Measurements from ENCODE around the gene MECP2.
"Not testable (repeated sequence)": the region's sequence is repeated elsewhere in the genome, so short reads cannot be mapped to it uniquely, and the experiment has no call there.

The MECP2 gene

GRCh38 chrX:154010330-154011087 is 87.0 kb downstream of the MECP2 start:
- Histone ChIP-seq H2AFZ (ENCODE audit: low read length, unreplicated experiment) (no peak overlapping the region), H3K27ac (ENCODE audit: low read depth, low read length) (peak overlapping the region; percentile 79), H3K36me3 (ENCODE audit: insufficient read depth, low read length) (no peaks in the 10 kb centered on the region), H3K79me2 (ENCODE audit: control insufficient read depth, insufficient read depth, low read length, unreplicated experiment) (no peaks in the 10 kb centered on the region), H3K4me3 (ENCODE audit: low read depth, low read length) (no peak overlapping the region), H3K27me3 (ENCODE audit: insufficient read depth, low read length) (no peaks in the 10 kb centered on the region), H3K4me1 (ENCODE audit: control insufficient read depth, insufficient read depth, low read length, unreplicated experiment) (peaks cover 6% of the 10 kb centered on the region)

- H3K79me2 ChIP-seq (ENCODE audit: control insufficient read depth, insufficient read depth, low read length, unreplicated experiment) = no peaks in the 10 kb centered on the region
- no peaks in the 10 kb centered on the region for H3K36me3 ChIP-seq (ENCODE audit: insufficient read depth, low read length)
- H3K4me1 ChIP-seq (ENCODE audit: control insufficient read depth, insufficient read depth, low read length, unreplicated experiment) = peaks cover 6% of the 10 kb centered on the region
- no peaks in the 10 kb centered on the region for H3K27me3 ChIP-seq (ENCODE audit: insufficient read depth, low read length)
- no peak overlapping the region for H3K4me3 ChIP-seq (ENCODE audit: low read depth, low read length)
- H3K27ac ChIP-seq (ENCODE audit: low read depth, low read length) = no peak overlapping the region
- H2AFZ ChIP-seq (ENCODE audit: low read length, unreplicated experiment) = no peak overlapping the region
Observed at GRCh38 chrX:154008521-154008920, 89.0 kb downstream of the MECP2 start.

- Histone ChIP-seq H3K36me3 (ENCODE audit: insufficient read depth, low read length) (no peaks in the 10 kb centered on the region), H3K27me3 (ENCODE audit: insufficient read depth, low read length) (no peaks in the 10 kb centered on the region), H3K4me1 (ENCODE audit: control insufficient read depth, insufficient read depth, low read length, unreplicated experiment) (peaks cover 9% of the 10 kb centered on the region), H2AFZ (ENCODE audit: low read length, unreplicated experiment) (no peak overlapping the region), H3K79me2 (ENCODE audit: control insufficient read depth, insufficient read depth, low read length, unreplicated experiment) (no peaks in the 10 kb centered on the region), H3K27ac (ENCODE audit: low read depth, low read length) (no peak overlapping the region), H3K4me3 (ENCODE audit: low read depth, low read length) (no peak overlapping the region)
Observed at GRCh38 chrX:154006947-154007346, 90.6 kb downstream of the MECP2 start.

- Histone ChIP-seq H3K4me1 (ENCODE audit: control insufficient read depth, insufficient read depth, low read length, unreplicated experiment) (peaks cover 3% of the 10 kb centered on the region), H2AFZ (ENCODE audit: low read length, unreplicated experiment) (no peak overlapping the region), H3K27me3 (ENCODE audit: insufficient read depth, low read length) (no peaks in the 10 kb centered on the region), H3K79me2 (ENCODE audit: control insufficient read depth, insufficient read depth, low read length, unreplicated experiment) (no peaks in the 10 kb centered on the region), H3K4me3 (ENCODE audit: low read depth, low read length) (no peak overlapping the region), H3K27ac (ENCODE audit: low read depth, low read length) (no peak overlapping the region), H3K36me3 (ENCODE audit: insufficient read depth, low read length) (no peaks in the 10 kb centered on the region)
Observed at GRCh38 chrX:154004315-154004714, 93.2 kb downstream of the MECP2 start.

GRCh38 chrX:154002215-154002719 is 95.2 kb downstream of the MECP2 start:
- Histone ChIP-seq H3K27ac (ENCODE audit: low read depth, low read length) (peak overlapping the region; percentile 71), H3K4me3 (ENCODE audit: low read depth, low read length) (no peak overlapping the region), H3K36me3 (ENCODE audit: insufficient read depth, low read length) (no peaks in the 10 kb centered on the region), H3K79me2 (ENCODE audit: control insufficient read depth, insufficient read depth, low read length, unreplicated experiment) (no peaks in the 10 kb centered on the region), H3K4me1 (ENCODE audit: control insufficient read depth, insufficient read depth, low read length, unreplicated experiment) (peaks cover 3% of the 10 kb centered on the region), H3K27me3 (ENCODE audit: insufficient read depth, low read length) (no peaks in the 10 kb centered on the region), H2AFZ (ENCODE audit: low read length, unreplicated experiment) (peak overlapping the region; percentile 23)

GRCh38 chrX:154000051-154000450 is 97.5 kb downstream of the MECP2 start:
- Histone ChIP-seq H3K27ac (ENCODE audit: low read depth, low read length) (no peak overlapping the region), H3K4me3 (ENCODE audit: low read depth, low read length) (no peak overlapping the region), H2AFZ (ENCODE audit: low read length, unreplicated experiment) (no peak overlapping the region), H3K79me2 (ENCODE audit: control insufficient read depth, insufficient read depth, low read length, unreplicated experiment) (no peaks in the 10 kb centered on the region), H3K36me3 (ENCODE audit: insufficient read depth, low read length) (no peaks in the 10 kb centered on the region), H3K27me3 (ENCODE audit: insufficient read depth, low read length) (no peaks in the 10 kb centered on the region), H3K4me1 (ENCODE audit: control insufficient read depth, insufficient read depth, low read length, unreplicated experiment) (peaks cover 3% of the 10 kb centered on the region)

- H3K36me3 ChIP-seq (ENCODE audit: insufficient read depth, low read length) = no peaks in the 10 kb centered on the region
- H3K27ac ChIP-seq (ENCODE audit: low read depth, low read length) = no peak overlapping the region
- no peaks in the 10 kb centered on the region for H3K79me2 ChIP-seq (ENCODE audit: control insufficient read depth, insufficient read depth, low read length, unreplicated experiment)
- no peak overlapping the region for H3K4me3 ChIP-seq (ENCODE audit: low read depth, low read length)
- no peaks in the 10 kb centered on the region for H3K27me3 ChIP-seq (ENCODE audit: insufficient read depth, low read length)
- H2AFZ ChIP-seq (ENCODE audit: low read length, unreplicated experiment) = no peak overlapping the region
- peaks cover 3% of the 10 kb centered on the region for H3K4me1 ChIP-seq (ENCODE audit: control insufficient read depth, insufficient read depth, low read length, unreplicated experiment)
Observed at GRCh38 chrX:153999359-154000037, 98.0 kb downstream of the MECP2 start.

- H3K79me2 ChIP-seq (ENCODE audit: control insufficient read depth, insufficient read depth, low read length, unreplicated experiment) = no peaks in the 10 kb centered on the region
- H2AFZ ChIP-seq (ENCODE audit: low read length, unreplicated experiment) = no peak overlapping the region
- H3K4me3 ChIP-seq (ENCODE audit: low read depth, low read length) = no peak overlapping the region
- H3K4me1 ChIP-seq (ENCODE audit: control insufficient read depth, insufficient read depth, low read length, unreplicated experiment) = no peaks in the 10 kb centered on the region
- no peaks in the 10 kb centered on the region for H3K27me3 ChIP-seq (ENCODE audit: insufficient read depth, low read length)
- H3K36me3 ChIP-seq (ENCODE audit: insufficient read depth, low read length) = no peaks in the 10 kb centered on the region
- H3K27ac ChIP-seq (ENCODE audit: low read depth, low read length) = no peak overlapping the region
Observed at GRCh38 chrX:153995504-153995903, 102.0 kb downstream of the MECP2 start.

- not testable (repeated sequence) for H3K4me1 ChIP-seq (ENCODE audit: control insufficient read depth, insufficient read depth, low read length, unreplicated experiment); H3K27me3 ChIP-seq (ENCODE audit: insufficient read depth, low read length); H3K27ac ChIP-seq (ENCODE audit: low read depth, low read length)
Observed at GRCh38 chrX:153994398-153994797, 103.1 kb downstream of the MECP2 start.

GRCh38 chrX:153993978-153994377 is 103.5 kb downstream of the MECP2 start:
- no peaks in the 10 kb centered on the region for H3K4me1 ChIP-seq (ENCODE audit: control insufficient read depth, insufficient read depth, low read length, unreplicated experiment)
- H3K27me3 ChIP-seq (ENCODE audit: insufficient read depth, low read length) = no peaks in the 10 kb centered on the region
- no peaks in the 10 kb centered on the region for H3K36me3 ChIP-seq (ENCODE audit: insufficient read depth, low read length)

More at GRCh38 chrX:153994398-153994797, 103.1 kb downstream of the MECP2 start:
- not testable (repeated sequence) for H3K4me3 ChIP-seq (ENCODE audit: low read depth, low read length); H3K79me2 ChIP-seq (ENCODE audit: control insufficient read depth, insufficient read depth, low read length, unreplicated experiment); H2AFZ ChIP-seq (ENCODE audit: low read length, unreplicated experiment); H3K36me3 ChIP-seq (ENCODE audit: insufficient read depth, low read length)

GRCh38 chrX:153993079-153993478 is 104.4 kb downstream of the MECP2 start:
- H3K79me2 ChIP-seq (ENCODE audit: control insufficient read depth, insufficient read depth, low read length, unreplicated experiment) = no peaks in the 10 kb centered on the region
- H3K27ac ChIP-seq (ENCODE audit: low read depth, low read length) = no peak overlapping the region
- no peaks in the 10 kb centered on the region for H3K27me3 ChIP-seq (ENCODE audit: insufficient read depth, low read length)
- no peaks in the 10 kb centered on the region for H3K36me3 ChIP-seq (ENCODE audit: insufficient read depth, low read length)
- H3K4me3 ChIP-seq (ENCODE audit: low read depth, low read length) = no peak overlapping the region
- no peak overlapping the region for H2AFZ ChIP-seq (ENCODE audit: low read length, unreplicated experiment)
- H3K4me1 ChIP-seq (ENCODE audit: control insufficient read depth, insufficient read depth, low read length, unreplicated experiment) = no peaks in the 10 kb centered on the region

More at GRCh38 chrX:153993978-153994377, 103.5 kb downstream of the MECP2 start:
- H3K79me2 ChIP-seq (ENCODE audit: control insufficient read depth, insufficient read depth, low read length, unreplicated experiment) = no peaks in the 10 kb centered on the region
- no peak overlapping the region for H3K27ac ChIP-seq (ENCODE audit: low read depth, low read length)
- H3K4me3 ChIP-seq (ENCODE audit: low read depth, low read length) = no peak overlapping the region
- no peak overlapping the region for H2AFZ ChIP-seq (ENCODE audit: low read length, unreplicated experiment)

Measured in ACC112 (cell line).